T-cell (primary cell): Measurements from ENCODE around the gene WDR6. TPM values are rescaled to one million over a fixed set of nuclear protein-coding genes. Genes with fewer than 3 reads are reported as not detected.

Experiments used
- ATAC-seq, 4 experiments: fragments of 200-7000 bp in 3 of 4; fragments of 150-1000 bp in 1 of 4; cut with Tn5 transposase; replicated peaks in 1 of 4; 1 replicate in 3 of 4; 2 replicates in 1 of 4; pipeline ENCODE4 v1.10.0; 2021; ENCODE audit warnings: moderate library complexity in 3 of 4, mild to moderate bottlenecking in 2 of 4, moderate number of reproducible peaks in 1 of 4
- CTCF ChIA-PET, 2 donors: fragments of 300-600 bp; sonication (Branson Sonifier 250); formaldehyde crosslinking; loops; one replicate each; lab custom pipeline; 2022; ENCODE audit warnings: antibody characterized with exemption in 2 of 2; lab: Charles Lee
- POLR2A ChIA-PET, 2 donors: fragments of 300-600 bp; sonication (Branson Sonifier 250); formaldehyde crosslinking; loops; one replicate each; lab custom pipeline; 2022; ENCODE audit warnings: antibody characterized with exemption in 2 of 2; lab: Charles Lee
- DNase-seq, 35 experiments: peaks; one replicate each; pipeline versions ENCODE4 v3.0.0 to v3.0.0-alpha.2; 2013 to 2023
- H3K27ac ChIP-seq: one replicate; pipeline ENCODE4 v1.5.1; 2013; ENCODE audit warnings: low read length
- H3K27me3 ChIP-seq, 2 experiments: replicated peaks in 1 of 2; 1 replicate in 1 of 2; 2 replicates in 1 of 2; pipeline versions ENCODE4 v1.6.1 to v1.7.0; 2013; ENCODE audit warnings: low read length in 1 of 2, mixed read lengths in 1 of 2; ENCODE audit not compliant: control insufficient read depth in 2 of 2, insufficient read depth in 2 of 2; ENCODE audit errors: extremely low read depth in 1 of 2
- H3K36me3 ChIP-seq, 2 donors: 1 replicate in 1 of 2; 2 replicates in 1 of 2; pipeline versions ENCODE4 v1.6.1 to v1.7.0; 2013; ENCODE audit warnings: low read length in 1 of 2; ENCODE audit not compliant: control insufficient read depth in 2 of 2, insufficient read depth in 1 of 2; ENCODE audit errors: extremely low read depth in 1 of 2
- H3K4me1 ChIP-seq, 2 experiments: 1 replicate in 1 of 2; 2 replicates in 1 of 2; pipeline versions ENCODE4 v1.6.1 to v1.7.0; 2013; ENCODE audit warnings: low read length in 2 of 2, mixed read lengths in 1 of 2; ENCODE audit not compliant: insufficient read depth in 2 of 2, control insufficient read depth in 1 of 2; ENCODE audit errors: extremely low read depth in 1 of 2
- H3K4me3 ChIP-seq, 2 donors: 1 replicate in 1 of 2; 2 replicates in 1 of 2; pipeline versions ENCODE4 v1.5.1 to v1.7.0; 2013; ENCODE audit warnings: mild to moderate bottlenecking in 2 of 2, low read length in 1 of 2, moderate library complexity in 1 of 2; ENCODE audit not compliant: control insufficient read depth in 1 of 2; ENCODE audit errors: extremely low read depth in 1 of 2
- H3K9me3 ChIP-seq: 2 replicates; pipeline ENCODE4 v1.7.0; 2013
- H3K27ac Mint-ChIP-seq, 2 donors: one replicate each; pipeline ENCODE4 v1.8.0; 2020 to 2021; ENCODE audit warnings: mild to moderate bottlenecking in 2 of 2, mixed read lengths in 2 of 2
- H3K27me3 Mint-ChIP-seq, 2 donors: one replicate each; pipeline ENCODE4 v1.8.0; 2021 to 2022; ENCODE audit warnings: mixed read lengths in 2 of 2
- H3K36me3 Mint-ChIP-seq: one replicate; pipeline ENCODE4 v1.8.0; 2021; ENCODE audit warnings: mixed read lengths
- H3K4me1 Mint-ChIP-seq, 3 donors: one replicate each; pipeline ENCODE4 v1.8.0; 2020 to 2022; ENCODE audit warnings: mixed read lengths in 3 of 3, mild to moderate bottlenecking in 1 of 3
- H3K4me3 Mint-ChIP-seq, 3 donors: one replicate each; pipeline ENCODE4 v1.8.0; 2020 to 2022; ENCODE audit warnings: mild to moderate bottlenecking in 3 of 3, mixed read lengths in 3 of 3, moderate library complexity in 3 of 3
- H3K9me3 Mint-ChIP-seq, 3 donors: one replicate each; pipeline ENCODE4 v1.8.0; 2020 to 2022; ENCODE audit warnings: mixed read lengths in 3 of 3
- WGBS: methylation state at CpG from one replicate; pipeline ENCODE4 v1.1.5; 2013; ENCODE audit warnings: missing lambda C conversion rate; ENCODE audit not compliant: insufficient coverage; 5-methylcytosine and 5-hydroxymethylcytosine counted together
- total RNA-seq, 35 experiments: library from RNA in 6 of 35; stranded (reverse) in 6 of 35; fragments of 120-200 nt in 1 of 35; gene quantifications; one replicate each; pipeline versions ENCODE4 v1.2.1 to v1.2.4 and lab custom pipeline; 2013 to 2026

Gene WDR6
- total RNA-seq, 5 donors from 2014 or later (not counting 1 experiment from before 2014, with no cell fraction given) = 204 to 300 (median 293) TPM

DNA sequence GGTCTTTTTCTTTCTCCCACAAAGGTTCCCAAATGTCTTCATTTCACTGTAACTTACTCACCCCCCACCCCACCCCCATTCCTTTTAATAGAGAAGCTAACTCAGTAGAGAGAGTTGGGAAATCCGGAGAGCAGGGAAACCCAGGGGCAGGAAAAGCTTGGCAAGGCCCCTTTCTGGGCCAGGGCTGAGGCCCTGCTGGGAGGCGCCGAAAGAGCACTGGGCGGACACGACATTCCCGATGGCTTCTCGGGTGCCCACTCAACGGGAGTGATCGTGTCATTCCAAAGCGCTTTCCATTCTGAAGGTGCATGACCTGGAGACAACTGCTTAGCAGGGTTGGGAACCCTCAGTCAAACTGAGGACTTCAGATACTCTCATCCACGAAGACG, 12.7 kb downstream of the WDR6 start:
- POLR2A ChIA-PET = interaction anchor here (0.5 to 1.5 kb wide), 5 partner anchors 10 to 53 kb away, joined by 3 to 11 read pairs (median 5); partner anchors contain the start of gene WDR6 (in 1 of the 2)
- peaks cover 20 to 52% of the 10 kb centered on the region in 2 experiments for H3K4me1 ChIP-seq
- peaks cover 18% of the 10 kb centered on the region for H3K36me3 Mint-ChIP-seq
- peaks cover 47 to 54% (median 52%) of the 10 kb centered on the region in 3 donors for H3K4me1 Mint-ChIP-seq
- DNase-seq (no peak), ATAC-seq (no peak)
- CTCF ChIA-PET = interaction anchor here (0.6 to 3.6 kb wide), 5 partner anchors 11 to 362 kb away, joined by 3 to 46 read pairs (median 6); partner anchors contain the start of gene WDR6 (in 2 of the 2)
- H3K27ac Mint-ChIP-seq = peak overlapping the region; percentile 76 to 78
- H3K9me3 Mint-ChIP-seq = no peaks in the 10 kb centered on the region
- H3K27ac ChIP-seq = peak overlapping the region; percentile 75
- 42% methylated on average over 12 of the region's 12 CpGs for WGBS
- H3K9me3 ChIP-seq = no peaks in the 10 kb centered on the region
- H3K4me3 Mint-ChIP-seq = peak overlapping the region; percentile 90 to 93 (median 91)
- H3K36me3 ChIP-seq = peaks cover 13 to 34% of the 10 kb centered on the region in 2 donors
- H3K27me3 ChIP-seq = no peaks in the 10 kb centered on the region
- peak overlapping the region; percentile 85 to 90 for H3K4me3 ChIP-seq
- H3K27me3 Mint-ChIP-seq = no peaks in the 10 kb centered on the region

DNA sequence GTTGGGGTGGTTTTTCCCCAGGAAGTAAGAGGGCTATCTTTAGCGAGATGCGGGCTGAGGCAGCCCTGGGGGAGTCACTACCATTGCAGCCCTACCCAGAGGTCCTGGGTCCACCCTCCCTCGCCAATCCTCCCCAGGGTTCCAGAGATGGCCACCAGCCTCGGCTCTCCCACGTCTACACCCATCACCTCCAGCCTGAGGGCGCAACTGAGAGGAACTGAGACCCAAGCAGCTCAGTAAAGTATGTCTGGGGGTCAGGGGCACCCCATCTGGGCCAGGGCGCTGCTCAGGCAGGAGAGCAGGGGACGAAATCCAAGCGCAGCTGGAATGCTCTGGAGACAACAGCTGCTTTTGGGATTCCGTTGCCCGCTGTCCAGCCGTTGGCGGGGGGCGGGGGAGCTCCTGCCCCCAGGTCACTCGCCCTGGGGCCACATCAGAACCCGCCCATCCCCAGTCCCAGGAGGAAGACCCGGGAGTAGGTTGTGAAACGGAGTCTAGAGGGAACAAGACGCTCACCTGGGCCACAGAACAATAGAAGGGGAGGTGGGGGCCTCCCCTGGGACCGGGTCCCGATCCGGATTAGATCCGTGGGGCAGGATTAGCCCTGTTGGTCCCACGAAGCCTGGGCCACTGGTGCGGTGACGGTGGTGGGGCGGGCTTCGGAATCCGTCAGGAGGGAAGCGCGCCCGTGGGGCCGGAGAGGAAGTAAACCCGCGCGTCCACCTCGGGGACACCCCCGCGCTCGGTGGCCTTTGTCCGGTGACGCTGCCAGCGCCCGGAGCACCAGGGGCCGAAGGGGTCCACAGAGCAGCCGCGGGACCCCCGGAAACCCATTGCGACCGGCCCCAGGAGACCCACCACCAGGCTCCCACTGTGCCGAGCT, 13.4 kb downstream of the WDR6 start:
- ChIA-PET POLR2A (interaction anchor here (0.5 to 2.2 kb wide), 9 partner anchors 9 to 456 kb away, joined by 3 to 16 read pairs (median 4); partner anchors contain the start of gene WDR6 (in 1 of the 2)), CTCF (interaction anchor here (0.6 to 3.6 kb wide), 7 partner anchors 11 to 363 kb away, joined by 3 to 46 read pairs (median 6); partner anchors contain the start of genes WDR6 (in 2 of the 2) and QRICH1 (in 1 of the 2))
- Mint-ChIP-seq H3K9me3 (no peaks in the 10 kb centered on the region), H3K4me1 (peaks cover 54 to 60% (median 57%) of the 10 kb centered on the region in 3 donors), H3K36me3 (peaks cover 17% of the 10 kb centered on the region), H3K27me3 (no peaks in the 10 kb centered on the region), H3K4me3 (peak overlapping the region; percentile 90 to 93 (median 91)), H3K27ac (peak overlapping the region; percentile 76 to 96)
- H3K27me3 ChIP-seq = no peaks in the 10 kb centered on the region
- peak overlapping the region; percentile 85 to 90 for H3K4me3 ChIP-seq
- H3K4me1 ChIP-seq = peaks cover 20 to 53% of the 10 kb centered on the region in 2 experiments
- H3K27ac ChIP-seq = peak overlapping the region; percentile 75
- WGBS = under 1% methylated on average over 48 of the region's 51 CpGs
- ATAC-seq (no peak), DNase-seq (peak in 2 of 35 experiments; percentile 29 to 44)
- no peaks in the 10 kb centered on the region for H3K9me3 ChIP-seq
- H3K36me3 ChIP-seq = peaks cover 15 to 34% of the 10 kb centered on the region in 2 donors

DNA sequence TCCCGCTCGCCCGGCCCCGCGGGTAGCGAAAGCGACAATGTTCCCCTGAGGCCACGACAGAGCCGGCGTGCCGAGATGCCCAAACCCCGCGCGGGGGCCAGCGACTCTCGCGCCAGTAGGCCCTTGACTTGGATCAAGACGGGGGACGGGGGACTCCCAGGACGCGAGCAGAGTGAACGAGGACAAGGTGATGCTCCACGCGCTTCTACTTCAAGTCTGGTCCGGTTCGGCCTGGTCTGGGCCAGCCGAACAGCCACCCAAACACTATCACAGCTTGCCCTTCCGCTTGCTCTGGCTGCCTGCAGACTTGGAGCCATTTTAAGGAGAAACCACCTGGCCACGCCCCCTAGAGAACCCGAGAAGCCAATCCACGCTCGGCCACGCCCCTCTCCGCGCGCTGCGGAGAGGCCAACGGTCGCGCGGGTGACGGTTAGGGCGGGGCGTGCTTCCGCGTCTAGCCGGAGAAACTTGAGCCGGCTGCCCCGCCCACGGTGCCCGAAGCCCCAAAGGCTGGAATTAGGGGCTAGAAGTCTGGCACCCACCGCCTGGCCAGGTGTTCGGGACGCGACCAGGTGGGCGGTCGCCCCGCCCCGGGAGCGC, 14.1 kb downstream of the WDR6 start:
- Histone ChIP-seq H3K9me3 (no peaks in the 10 kb centered on the region), H3K27ac (peak overlapping the region; percentile 75), H3K27me3 (no peaks in the 10 kb centered on the region), H3K4me3 (peak overlapping the region; percentile 85 to 90), H3K4me1 (peaks cover 20 to 55% of the 10 kb centered on the region in 2 experiments), H3K36me3 (peaks cover 11 to 34% of the 10 kb centered on the region in 2 donors)
- under 1% methylated on average over 57 of the region's 60 CpGs for WGBS
- Mint-ChIP-seq H3K9me3 (no peaks in the 10 kb centered on the region), H3K36me3 (peaks cover 19% of the 10 kb centered on the region), H3K4me1 (peaks cover 56 to 64% (median 57%) of the 10 kb centered on the region in 3 donors), H3K27ac (peak overlapping the region; percentile 95 to 96), H3K27me3 (no peaks in the 10 kb centered on the region), H3K4me3 (peak overlapping the region; percentile 90 to 93 (median 91))
- peak; percentile 78 to 86 (median 80) for ATAC-seq
- ChIA-PET POLR2A (interaction anchor here (0.6 to 2.2 kb wide), 5 partner anchors 8 to 456 kb away, joined by 3 to 16 read pairs (median 4); partner anchors contain the start of gene WDR6 (in 1 of the 2)), CTCF (interaction anchor here in 1 of 2 donors (0.7 to 3.6 kb wide), 8 partner anchors 10 to 123 kb away, joined by 3 to 46 read pairs (median 5); partner anchors contain the start of genes QRICH1, SLC25A20 and WDR6)
- DNase-seq = peak; percentile 94 to 99 (median 98)

- Histone ChIP-seq H3K27ac (peak within 1 kb of the TSS; percentile 75), H3K9me3 (no peaks in the 10 kb centered on the region), H3K36me3 (peaks cover 7 to 40% of the 10 kb centered on the region in 2 donors), H3K4me3 (peak within 1 kb of the TSS; percentile 85 to 90), H3K27me3 (no peaks in the 10 kb centered on the region), H3K4me1 (peaks cover 20 to 53% of the 10 kb centered on the region in 2 experiments)
- WGBS = under 1% methylated on average over 82 of the region's 83 CpGs
- H3K4me1 Mint-ChIP-seq = peaks cover 55 to 64% (median 58%) of the 10 kb centered on the region in 3 donors
- CTCF ChIA-PET = interaction anchor here in 1 of 2 donors (0.6 to 3.6 kb wide), 9 partner anchors 9 to 210 kb away, joined by 3 to 46 read pairs (median 5); partner anchors contain the start of genes QRICH1, SLC25A20 and WDR6
- H3K4me3 Mint-ChIP-seq = peak within 1 kb of the TSS; percentile 90 to 93 (median 91)
- H3K36me3 Mint-ChIP-seq = peaks cover 19% of the 10 kb centered on the region
- H3K9me3 Mint-ChIP-seq = no peaks in the 10 kb centered on the region
- POLR2A ChIA-PET = interaction anchor here (0.6 to 2.2 kb wide), 3 partner anchors 15 to 231 kb away, joined by 3 to 16 read pairs (median 3); partner anchors contain the start of gene WDR6 (in 1 of the 2)
- ATAC-seq (peak; percentile 76 to 83 (median 82)), DNase-seq (peak; percentile 74 to 95 (median 87))
- H3K27ac Mint-ChIP-seq = peak within 1 kb of the TSS; percentile 96 to 98
- H3K27me3 Mint-ChIP-seq = no peaks in the 10 kb centered on the region
These were observed 14.9 kb downstream of the WDR6 start, which contains the start of gene NDUFAF3 for GRCh38 chr3:49021813-49022687. NDUFAF3 (plus strand) TSS chr3:49022121; CDS start chr3:49022145, 24 bp downstream.

GRCh38 chr3:49022688-49023171, 15.5 kb downstream of the WDR6 start:
- H3K9me3 Mint-ChIP-seq = no peaks in the 10 kb centered on the region
- CTCF ChIA-PET = interaction anchor here in 1 of 2 donors (0.6 to 3.6 kb wide), 5 partner anchors 9 to 103 kb away, joined by 4 to 46 read pairs (median 21); partner anchors contain the start of genes QRICH1 and WDR6
- H3K4me1 ChIP-seq = peaks cover 18 to 46% of the 10 kb centered on the region in 2 experiments
- H3K36me3 Mint-ChIP-seq = peaks cover 19% of the 10 kb centered on the region
- ATAC-seq (no peak), DNase-seq (no peak)
- 37% methylated on average over 8 of the region's 12 CpGs for WGBS
- no peaks in the 10 kb centered on the region for H3K27me3 Mint-ChIP-seq
- peaks cover 53 to 64% (median 55%) of the 10 kb centered on the region in 3 donors for H3K4me1 Mint-ChIP-seq
- H3K4me3 ChIP-seq = peak overlapping the region; percentile 85 to 90
- peak overlapping the region; percentile 88 to 93 (median 90) for H3K4me3 Mint-ChIP-seq
- peak overlapping the region; percentile 94 to 98 for H3K27ac Mint-ChIP-seq
- H3K27me3 ChIP-seq = no peaks in the 10 kb centered on the region
- no peaks in the 10 kb centered on the region for H3K9me3 ChIP-seq
- H3K36me3 ChIP-seq = peaks cover 7 to 40% of the 10 kb centered on the region in 2 donors
- H3K27ac ChIP-seq = peak overlapping the region; percentile 75
- POLR2A ChIA-PET = interaction anchor here (0.5 to 2.2 kb wide), 3 partner anchors 14 to 118 kb away, joined by 3 to 16 read pairs (median 6); partner anchors contain the start of gene WDR6 (in 1 of the 2)
